AG04449 (cell line): ENCODE data around the gene EIF4G3.
"Not testable (repeated sequence)": the region's sequence is repeated elsewhere in the genome, so short reads cannot be mapped to it uniquely, and the experiment has no call there.

ENCODE experiments used
- CTCF ChIA-PET: fragments of 350-600 bp; formaldehyde crosslinking; extraction: SDS; loops from one replicate; lab custom pipeline; 2021; ENCODE audit warnings: antibody characterized with exemption; lab: Yijun Ruan, JAX
- POLR2A ChIA-PET: fragments of 400-600, 350-600 bp; formaldehyde crosslinking; extraction: SDS; loops from one replicate; lab custom pipeline; 2020; ENCODE audit warnings: antibody characterized with exemption, inconsistent platforms; lab: Yijun Ruan, JAX
- DNase-seq: peaks from one replicate; pipeline ENCODE4 v3.0.0-alpha.2; 2010; ENCODE audit warnings: low read depth, low spot score
- H3K4me3 ChIP-seq: 2 replicates; pipeline ENCODE4 v1.5.1; 2011; ENCODE audit warnings: low read depth, mild to moderate bottlenecking, control low read depth, low read length
- TF ChIP-seq, protein P1 (sequence below): IDR thresholded peaks from one replicate; pipeline ENCODE4 v1.5.1; 2011; ENCODE audit warnings: mild to moderate bottlenecking, moderate library complexity, low read length, control low read depth, inconsistent platforms; ENCODE audit not compliant: insufficient read depth; ENCODE audit errors: missing control alignments

Gene EIF4G3

DNA sequence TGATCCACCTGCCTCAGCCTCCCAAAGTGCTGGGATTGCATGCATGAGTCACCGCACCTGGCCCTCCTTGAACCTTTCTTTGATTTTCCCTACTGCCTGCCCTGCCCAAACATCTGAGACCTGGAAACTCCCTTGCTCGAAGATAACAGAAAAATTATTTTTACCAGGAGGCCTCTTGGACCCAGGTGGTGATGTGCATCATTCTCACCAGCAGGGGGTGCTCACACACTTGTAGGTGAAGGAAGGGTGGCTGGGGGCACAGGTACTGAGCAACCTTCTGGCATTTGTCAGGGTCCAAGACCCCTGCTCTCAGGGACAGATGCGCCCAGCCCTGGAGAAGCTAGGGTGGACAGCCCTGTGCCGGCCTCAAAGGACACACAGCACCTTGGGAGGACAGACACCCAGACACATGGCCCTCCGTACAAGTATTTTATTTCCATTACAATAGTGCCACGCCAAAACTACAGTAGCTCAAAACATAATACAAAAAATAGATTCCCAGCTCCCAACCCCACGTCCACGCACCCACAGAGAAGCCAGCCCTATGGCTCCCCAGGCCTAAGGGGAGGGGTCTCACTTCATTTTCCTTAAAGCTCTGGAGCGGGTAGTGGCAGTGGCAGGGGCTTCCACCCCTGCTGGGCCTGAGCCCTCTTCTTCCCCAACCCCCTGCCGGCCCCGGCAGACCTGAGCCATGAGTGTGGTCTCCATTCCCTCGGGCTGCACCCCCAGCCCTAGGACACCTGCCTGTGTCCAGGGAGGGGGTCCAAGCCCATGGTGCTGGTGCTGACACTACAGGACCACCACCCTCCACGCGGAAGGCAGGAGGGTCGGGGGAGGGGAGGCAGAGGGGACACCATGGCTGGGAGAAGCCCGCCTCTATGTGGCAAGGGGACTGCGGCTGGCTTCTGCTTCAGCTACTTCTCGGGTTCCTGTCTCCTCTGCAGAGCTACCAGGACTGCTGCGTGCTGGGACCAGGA lies 40.4 kb upstream of the EIF4G3 start:
- ChIA-PET POLR2A (no interaction called here), CTCF (interaction anchor here (0.6 to 7.2 kb wide), 27 partner anchors 7 to 528 kb away, joined by 3 to 71 read pairs (median 5); no protein-coding TSS in a partner anchor)
- H3K4me3 ChIP-seq: no peak overlapping the region
- DNase-seq: no peak
- TF ChIP-seq, protein P1, sequence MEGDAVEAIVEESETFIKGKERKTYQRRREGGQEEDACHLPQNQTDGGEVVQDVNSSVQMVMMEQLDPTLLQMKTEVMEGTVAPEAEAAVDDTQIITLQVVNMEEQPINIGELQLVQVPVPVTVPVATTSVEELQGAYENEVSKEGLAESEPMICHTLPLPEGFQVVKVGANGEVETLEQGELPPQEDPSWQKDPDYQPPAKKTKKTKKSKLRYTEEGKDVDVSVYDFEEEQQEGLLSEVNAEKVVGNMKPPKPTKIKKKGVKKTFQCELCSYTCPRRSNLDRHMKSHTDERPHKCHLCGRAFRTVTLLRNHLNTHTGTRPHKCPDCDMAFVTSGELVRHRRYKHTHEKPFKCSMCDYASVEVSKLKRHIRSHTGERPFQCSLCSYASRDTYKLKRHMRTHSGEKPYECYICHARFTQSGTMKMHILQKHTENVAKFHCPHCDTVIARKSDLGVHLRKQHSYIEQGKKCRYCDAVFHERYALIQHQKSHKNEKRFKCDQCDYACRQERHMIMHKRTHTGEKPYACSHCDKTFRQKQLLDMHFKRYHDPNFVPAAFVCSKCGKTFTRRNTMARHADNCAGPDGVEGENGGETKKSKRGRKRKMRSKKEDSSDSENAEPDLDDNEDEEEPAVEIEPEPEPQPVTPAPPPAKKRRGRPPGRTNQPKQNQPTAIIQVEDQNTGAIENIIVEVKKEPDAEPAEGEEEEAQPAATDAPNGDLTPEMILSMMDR: peak; percentile 72

DNA sequence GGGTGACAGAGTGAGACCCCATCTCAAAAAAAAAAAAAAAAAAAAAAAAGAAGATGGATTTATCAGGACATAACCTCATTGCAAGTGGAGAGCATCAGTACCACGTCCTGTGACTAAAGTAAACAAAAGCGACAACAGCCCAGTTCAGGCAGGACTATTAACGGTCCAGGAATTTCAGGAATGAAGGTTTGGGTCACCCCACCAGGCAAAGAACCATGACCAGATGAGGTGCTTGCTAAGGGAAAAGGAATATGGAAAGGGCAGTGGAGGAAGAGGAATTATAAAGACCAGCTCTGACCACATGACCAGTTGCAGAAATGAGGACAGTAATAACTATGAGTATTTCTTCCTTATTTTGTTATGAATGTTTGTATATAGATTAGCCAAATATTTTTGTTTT lies 35.4 kb upstream of the EIF4G3 start:
- no peak overlapping the region for H3K4me3 ChIP-seq
- DNase-seq: no peak
- CTCF ChIA-PET: interaction anchor here (0.7 to 7.2 kb wide), 8 partner anchors 10 to 515 kb away, joined by 3 to 38 read pairs (median 4); no protein-coding TSS in a partner anchor
- POLR2A ChIA-PET: no interaction called here
- TF ChIP-seq, protein P1: no peak

DNA sequence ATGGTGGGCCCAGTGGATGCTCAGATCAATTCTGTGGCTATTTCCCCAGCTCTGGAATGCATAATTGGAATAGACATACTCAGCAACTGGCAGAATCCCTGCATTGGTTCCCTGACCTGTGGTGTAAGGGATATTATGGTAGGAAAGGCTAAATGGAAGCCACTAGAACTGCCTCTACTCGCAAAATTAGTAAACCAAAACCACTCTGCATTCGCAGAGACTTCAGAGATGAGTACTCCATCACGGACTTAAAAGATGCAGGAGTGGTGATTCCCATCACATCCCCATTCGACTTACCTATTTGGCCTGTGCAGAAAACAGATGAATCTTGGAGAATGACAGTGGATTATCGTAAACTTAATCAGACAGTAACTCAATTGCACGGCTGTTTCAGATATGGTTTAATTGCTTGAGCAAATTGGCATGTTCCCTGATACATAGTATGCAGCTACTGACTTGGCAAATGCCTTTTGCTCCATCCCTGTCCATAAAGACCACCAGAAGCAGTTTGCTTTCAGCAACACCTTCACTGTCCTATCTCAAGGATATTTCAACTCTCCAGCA lies 31.5 kb upstream of the EIF4G3 start:
- CTCF ChIA-PET: interaction anchor here (1.3 to 1.5 kb wide), 2 partner anchors 9 to 13 kb away, joined by 3 to 6 read pairs; no protein-coding TSS in a partner anchor
- DNase-seq, H3K4me3 ChIP-seq, POLR2A ChIA-PET: not testable (repeated sequence)

DNA sequence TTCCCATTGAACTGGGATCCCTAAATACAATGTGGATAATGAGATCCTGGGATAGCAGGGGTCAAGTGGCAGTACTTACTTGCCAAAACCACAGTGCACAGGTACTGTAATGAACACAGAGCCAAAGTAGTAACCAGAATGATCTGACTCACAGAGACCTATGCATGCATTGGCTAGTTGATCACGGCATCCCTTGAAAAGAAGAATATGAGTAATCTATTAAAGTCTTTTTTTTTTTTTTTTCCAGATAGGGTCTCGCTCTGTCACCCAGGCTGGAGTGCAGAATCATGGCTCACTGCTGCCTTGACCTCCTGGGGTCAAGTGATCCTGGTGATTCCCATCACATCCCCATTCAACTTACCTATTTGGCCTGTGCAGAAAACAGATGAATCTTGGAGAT lies 29.4 kb upstream of the EIF4G3 start:
- no peak overlapping the region for H3K4me3 ChIP-seq
- no peak for DNase-seq
- TF ChIP-seq, protein P1: no peak
- ChIA-PET CTCF (interaction anchor here (1.0 to 1.3 kb wide), 5 partner anchors 11 to 509 kb away, joined by 3 to 7 read pairs (median 3); no protein-coding TSS in a partner anchor), POLR2A (no interaction called here)

DNA sequence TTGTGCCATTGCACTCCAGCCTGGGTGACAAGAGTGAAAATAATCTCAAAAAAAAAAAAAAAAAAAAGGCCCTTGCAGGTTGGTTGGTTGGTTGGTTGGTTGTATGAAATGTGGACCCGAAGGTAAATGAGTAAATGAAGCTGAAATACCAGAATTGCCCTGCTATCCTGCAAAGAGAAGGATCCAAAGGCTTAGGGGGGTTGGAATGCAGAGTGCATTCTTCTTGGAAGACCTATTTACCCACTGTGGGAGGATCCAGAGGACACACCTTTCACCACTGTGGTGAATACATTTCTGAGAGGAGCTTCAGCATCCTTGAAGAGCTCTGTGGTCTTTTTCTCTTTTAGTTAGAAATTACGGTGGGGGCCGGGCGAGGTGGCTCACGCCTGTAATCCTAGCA lies 28.7 kb upstream of the EIF4G3 start:
- no peak for DNase-seq
- no peak overlapping the region for H3K4me3 ChIP-seq
- CTCF ChIA-PET: interaction anchor here (1.0 to 1.3 kb wide), 5 partner anchors 10 to 509 kb away, joined by 3 to 7 read pairs (median 3); no protein-coding TSS in a partner anchor
- TF ChIP-seq, protein P1: no peak
- POLR2A ChIA-PET: interaction anchor here (0.6 kb wide), 1 partner anchor 162 kb away, joined by 4 read pairs; no protein-coding TSS in a partner anchor

DNA sequence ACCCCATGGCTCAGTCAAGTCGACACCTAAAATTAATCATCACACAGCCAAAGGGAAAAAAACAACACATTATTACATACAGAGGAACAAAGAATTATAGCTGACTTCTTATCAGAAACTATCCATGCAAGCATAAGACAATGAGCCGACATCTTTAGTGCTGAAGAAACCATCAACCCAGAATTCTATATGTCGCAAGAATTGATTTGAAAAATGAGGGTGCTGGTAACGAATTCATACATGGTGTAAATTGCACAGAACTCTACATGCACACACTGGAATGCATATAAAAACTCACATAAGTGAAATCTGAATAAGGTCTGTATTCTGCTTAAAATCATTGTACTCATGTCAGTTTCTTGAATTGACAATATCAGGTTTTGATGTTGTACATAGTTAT lies 25.0 kb upstream of the EIF4G3 start:
- ChIA-PET POLR2A (no interaction called here), CTCF (interaction anchor here (0.9 to 4.8 kb wide), 3 partner anchors 9 to 167 kb away, joined by 3 to 38 read pairs (median 6); no protein-coding TSS in a partner anchor)
- H3K4me3 ChIP-seq: no peak overlapping the region
- TF ChIP-seq, protein P1: no peak
- DNase-seq: no peak

DNA sequence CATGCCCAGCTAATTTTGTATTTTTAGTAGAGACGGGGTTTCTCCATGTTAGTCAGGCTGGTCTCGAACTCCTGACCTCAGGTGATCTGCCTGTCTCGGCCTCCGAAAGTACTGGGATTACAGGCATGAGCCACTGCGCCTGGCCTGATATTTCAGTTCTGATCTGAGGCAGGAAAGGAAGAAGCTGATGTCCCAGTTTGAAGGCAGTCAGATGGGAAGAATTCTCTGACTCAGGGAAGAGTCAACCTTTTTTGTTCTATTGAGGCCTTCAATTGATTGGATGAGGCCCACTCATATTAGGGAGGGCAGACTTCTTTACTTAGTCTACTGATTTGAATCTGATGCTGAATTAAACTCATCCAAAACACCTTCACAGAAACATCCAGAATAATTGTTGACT lies 24.5 kb upstream of the EIF4G3 start:
- CTCF ChIA-PET: interaction anchor here (0.9 to 4.8 kb wide), 3 partner anchors 8 to 168 kb away, joined by 3 to 38 read pairs (median 6); no protein-coding TSS in a partner anchor
- not testable (repeated sequence) for DNase-seq, H3K4me3 ChIP-seq
- POLR2A ChIA-PET: interaction anchor here (0.6 kb wide), 1 partner anchor 534 kb away, joined by 3 read pairs; no protein-coding TSS in a partner anchor
